ENCODE data around the gene RBM15B.

The RBM15B gene

DNA sequence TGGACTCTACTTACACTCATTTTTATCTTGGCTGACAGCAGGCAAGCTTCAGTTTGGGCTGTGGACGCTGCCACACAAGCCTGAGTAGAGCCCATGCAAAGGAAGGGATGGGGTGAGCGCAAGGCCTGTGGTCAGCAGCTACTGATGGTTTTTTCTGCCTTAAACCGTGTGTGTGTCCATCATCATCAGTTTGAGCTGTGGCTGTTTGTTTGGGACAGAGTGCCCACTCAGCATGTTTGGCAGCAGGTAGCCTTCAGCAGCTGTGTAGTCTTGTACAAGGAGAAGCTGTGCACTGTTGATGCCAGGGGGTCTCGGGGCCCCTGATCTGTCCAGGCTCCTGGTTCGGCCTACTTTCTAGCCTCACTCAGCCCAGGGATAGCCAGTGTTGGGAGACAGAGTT, 3.5 kb downstream of the RBM15B start:
- no peaks in the 10 kb centered on the region for H3K9me3 ChIP-seq (ENCODE audit: insufficient read depth, low read length)
- peaks cover 53% of the 10 kb centered on the region for H4K20me1 ChIP-seq (ENCODE audit: insufficient read depth, low read length)
- H3K27me3 ChIP-seq (ENCODE audit: low read depth, low read length), result no peaks in the 10 kb centered on the region
- H3K27ac ChIP-seq (ENCODE audit: low read length), result no peak overlapping the region
- H3K4me3 ChIP-seq (ENCODE audit: low read length), result no peak overlapping the region
- no peak overlapping the region for H2AFZ ChIP-seq (ENCODE audit: low read depth, low read length)
- H3K79me2 ChIP-seq (ENCODE audit: low read length), result peaks cover 64% of the 10 kb centered on the region
- peaks cover 65% of the 10 kb centered on the region for H3K36me3 ChIP-seq (replicated peaks; ENCODE audit: low read depth, low read length)
- peaks cover 25% of the 10 kb centered on the region for H3K4me1 ChIP-seq (ENCODE audit: low read length)
- no peak overlapping the region for H3K9ac ChIP-seq (ENCODE audit: low read length)
- no peak overlapping the region for H3K4me2 ChIP-seq (ENCODE audit: low read length)
- TF ChIP-seq CTCF (IDR thresholded peaks at IDR 0.05; ENCODE audit: low read depth, low read length) (no peak), EZH2phosphoT487 (IDR thresholded peaks at IDR 0.05; ENCODE audit: low read depth) (no peak)

- Histone ChIP-seq H3K4me3 (ENCODE audit: low read length) (no peak overlapping the region), H3K79me2 (ENCODE audit: low read length) (peaks cover 64% of the 10 kb centered on the region), H3K9me3 (ENCODE audit: insufficient read depth, low read length) (no peaks in the 10 kb centered on the region), H3K4me1 (ENCODE audit: low read length) (peaks cover 17% of the 10 kb centered on the region), H4K20me1 (ENCODE audit: insufficient read depth, low read length) (peaks cover 53% of the 10 kb centered on the region), H3K27ac (ENCODE audit: low read length) (no peak overlapping the region), H2AFZ (ENCODE audit: low read depth, low read length) (no peak overlapping the region), H3K36me3 (replicated peaks; ENCODE audit: low read depth, low read length) (peaks cover 61% of the 10 kb centered on the region), H3K9ac (ENCODE audit: low read length) (no peak overlapping the region), H3K4me2 (ENCODE audit: low read length) (no peak overlapping the region), H3K27me3 (ENCODE audit: low read depth, low read length) (no peaks in the 10 kb centered on the region)
- TF ChIP-seq CTCF (IDR thresholded peaks at IDR 0.05; ENCODE audit: low read depth, low read length) (no peak), EZH2phosphoT487 (IDR thresholded peaks at IDR 0.05; ENCODE audit: low read depth) (no peak)
Observed at GRCh38 chr3:51395493-51396213, 4.6 kb downstream of the RBM15B start.

DNA sequence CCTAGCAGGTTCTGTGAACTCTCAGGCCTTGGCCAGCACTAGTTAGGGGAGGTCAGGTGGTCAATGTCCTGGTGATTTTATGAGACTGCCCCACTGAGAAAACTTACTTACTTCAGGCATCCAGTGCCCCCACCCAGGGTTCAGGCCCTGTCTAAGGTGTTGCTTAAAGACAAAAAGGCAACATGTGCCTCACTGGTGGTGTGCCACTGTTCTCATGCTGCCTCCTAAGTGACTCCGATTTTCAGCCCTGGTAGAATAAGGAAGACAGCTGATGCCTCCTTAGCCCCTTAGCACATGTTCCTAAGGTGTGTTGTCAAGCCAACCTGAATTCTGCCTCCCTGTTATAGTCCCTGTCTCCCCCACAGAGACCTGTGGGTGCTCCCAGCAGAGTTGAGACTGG, 5.3 kb downstream of the RBM15B start:
- Histone ChIP-seq H3K9me3 (ENCODE audit: insufficient read depth, low read length) (no peaks in the 10 kb centered on the region), H3K27ac (ENCODE audit: low read length) (no peak overlapping the region), H4K20me1 (ENCODE audit: insufficient read depth, low read length) (peaks cover 53% of the 10 kb centered on the region), H3K4me3 (ENCODE audit: low read length) (no peak overlapping the region), H3K79me2 (ENCODE audit: low read length) (peaks cover 62% of the 10 kb centered on the region), H3K4me1 (ENCODE audit: low read length) (peaks cover 16% of the 10 kb centered on the region), H3K4me2 (ENCODE audit: low read length) (no peak overlapping the region), H2AFZ (ENCODE audit: low read depth, low read length) (no peak overlapping the region), H3K36me3 (replicated peaks; ENCODE audit: low read depth, low read length) (peaks cover 64% of the 10 kb centered on the region), H3K9ac (ENCODE audit: low read length) (no peak overlapping the region), H3K27me3 (ENCODE audit: low read depth, low read length) (no peaks in the 10 kb centered on the region)
- TF ChIP-seq EZH2phosphoT487 (IDR thresholded peaks at IDR 0.05; ENCODE audit: low read depth), result no peak

DNA sequence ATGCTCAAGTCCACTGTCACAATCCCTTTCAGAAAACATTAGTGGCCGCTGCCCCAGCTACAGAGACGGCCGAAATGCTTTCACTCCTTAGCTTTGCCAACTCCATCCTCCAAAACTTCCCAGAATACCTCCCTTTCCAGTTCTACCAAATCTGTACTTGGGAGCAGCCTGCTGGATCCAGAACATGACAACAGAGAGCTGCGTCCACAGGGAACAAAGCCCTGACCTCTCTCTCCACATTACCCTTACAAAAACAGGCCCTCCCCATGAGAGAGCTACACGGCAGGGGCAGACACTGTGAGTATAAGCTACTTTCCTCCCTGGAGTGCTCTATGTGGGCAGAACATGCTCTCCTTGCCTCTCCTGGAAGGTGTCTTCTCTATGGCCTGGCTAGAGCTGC, 6.3 kb downstream of the RBM15B start:
- no peak overlapping the region for H3K4me2 ChIP-seq (ENCODE audit: low read length)
- H3K27me3 ChIP-seq (ENCODE audit: low read depth, low read length), result no peaks in the 10 kb centered on the region
- H3K4me3 ChIP-seq (ENCODE audit: low read length), result no peak overlapping the region
- H2AFZ ChIP-seq (ENCODE audit: low read depth, low read length), result no peak overlapping the region
- no peak overlapping the region for H3K9ac ChIP-seq (ENCODE audit: low read length)
- peaks cover 52% of the 10 kb centered on the region for H3K79me2 ChIP-seq (ENCODE audit: low read length)
- peaks cover 66% of the 10 kb centered on the region for H3K36me3 ChIP-seq (replicated peaks; ENCODE audit: low read depth, low read length)
- H3K27ac ChIP-seq (ENCODE audit: low read length), result no peak overlapping the region
- TF ChIP-seq EZH2phosphoT487 (IDR thresholded peaks at IDR 0.05; ENCODE audit: low read depth) (no peak), CTCF (IDR thresholded peaks at IDR 0.05; ENCODE audit: low read depth, low read length) (no peak)
- H4K20me1 ChIP-seq (ENCODE audit: insufficient read depth, low read length), result peaks cover 49% of the 10 kb centered on the region
- peaks cover 13% of the 10 kb centered on the region for H3K4me1 ChIP-seq (ENCODE audit: low read length)
- no peaks in the 10 kb centered on the region for H3K9me3 ChIP-seq (ENCODE audit: insufficient read depth, low read length)
